SK-N-MC (cell line): ENCODE results near the gene NXN.
"Not testable (repeated sequence)": the region's sequence is repeated elsewhere in the genome, so short reads cannot be mapped to it uniquely, and the experiment has no call there.

Experiments used
- DNase-seq: peaks from one replicate; pipeline ENCODE4 v3.0.0-alpha.2; 2011; ENCODE audit warnings: low read depth, low spot score
- H3K27ac ChIP-seq: fragments of 200-600 bp; sonication (generic); 2 replicates; pipeline ENCODE4 v1.5.1; 2016; ENCODE audit warnings: mixed run types
- H3K36me3 ChIP-seq: fragments of 200-600 bp; sonication (generic); 2 replicates; pipeline ENCODE4 v1.6.1; 2017; ENCODE audit warnings: antibody characterized with exemption, low read length, mixed read lengths; ENCODE audit not compliant: insufficient read depth
- H3K4me3 ChIP-seq: fragments of 200-600 bp; sonication (generic); 2 replicates; pipeline ENCODE4 v1.5.1; 2016
- H3K9ac ChIP-seq: fragments of 200-600 bp; sonication (generic); 2 replicates; pipeline ENCODE4 v1.8.0; 2017; ENCODE audit warnings: mixed run types, mixed read lengths; ENCODE audit not compliant: insufficient read length
- H3K9me3 ChIP-seq: fragments of 200-600 bp; sonication (generic); 2 replicates; pipeline ENCODE4 v1.6.1; 2017; ENCODE audit warnings: low read depth, mild to moderate bottlenecking, antibody characterized with exemption, low read length, moderate library complexity, mixed read lengths
- EZH2 ChIP-seq: fragments of 200-600 bp; sonication (generic); IDR thresholded peaks from one replicate; pipeline ENCODE4 v1.6.1; 2017; ENCODE audit warnings: antibody characterized with exemption
- FOXP2 ChIP-seq: optimal IDR thresholded peaks from 2 replicates; pipeline ENCODE3; 2011; ENCODE audit warnings: mild to moderate bottlenecking, moderate library complexity; ENCODE audit not compliant: insufficient read depth; ENCODE audit errors: extremely low read length, control extremely low read depth
- POLR2AphosphoS5 ChIP-seq: IDR thresholded peaks from 2 replicates; pipeline ENCODE4 v1.6.1; 2012; ENCODE audit warnings: mild to moderate bottlenecking, low read depth, low read length, borderline replicate concordance

The NXN gene

GRCh38 chr17:830381-830780, 149.2 kb downstream of the NXN start:
- H3K9ac ChIP-seq, result no peak overlapping the region
- H3K9me3 ChIP-seq, result no peaks in the 10 kb centered on the region
- no peaks in the 10 kb centered on the region for H3K36me3 ChIP-seq
- no peak for TF ChIP-seq POLR2AphosphoS5
- no peak for TF ChIP-seq FOXP2
- TF ChIP-seq EZH2, result no peak
- no peak for DNase-seq
- no peak overlapping the region for H3K27ac ChIP-seq
- H3K4me3 ChIP-seq, result no peak overlapping the region

GRCh38 chr17:829614-830013, 150.0 kb downstream of the NXN start:
- H3K9ac ChIP-seq, DNase-seq, H3K4me3 ChIP-seq, H3K27ac ChIP-seq, H3K9me3 ChIP-seq, H3K36me3 ChIP-seq: not testable (repeated sequence)

GRCh38 chr17:828761-829160, 150.8 kb downstream of the NXN start:
- no peak overlapping the region for H3K27ac ChIP-seq
- H3K9me3 ChIP-seq, result no peaks in the 10 kb centered on the region
- no peak for DNase-seq
- no peaks in the 10 kb centered on the region for H3K36me3 ChIP-seq
- H3K4me3 ChIP-seq, result no peak overlapping the region
- TF ChIP-seq POLR2AphosphoS5 (no peak), FOXP2 (no peak), EZH2 (no peak)
- H3K9ac ChIP-seq, result no peak overlapping the region

GRCh38 chr17:826778-827177, 152.8 kb downstream of the NXN start:
- TF ChIP-seq POLR2AphosphoS5 (no peak), EZH2 (no peak), FOXP2 (no peak)
- H3K9ac ChIP-seq, result no peak overlapping the region
- no peak for DNase-seq
- no peaks in the 10 kb centered on the region for H3K9me3 ChIP-seq
- H3K4me3 ChIP-seq, result no peak overlapping the region
- no peak overlapping the region for H3K27ac ChIP-seq
- H3K36me3 ChIP-seq, result no peaks in the 10 kb centered on the region

- Histone ChIP-seq H3K4me3 (no peak overlapping the region), H3K9ac (no peak overlapping the region), H3K27ac (no peak overlapping the region), H3K36me3 (no peaks in the 10 kb centered on the region), H3K9me3 (no peaks in the 10 kb centered on the region)
- DNase-seq, result no peak
- no peak for TF ChIP-seq EZH2
- no peak for TF ChIP-seq POLR2AphosphoS5
- no peak for TF ChIP-seq FOXP2
Observed at GRCh38 chr17:825216-825615, 154.4 kb downstream of the NXN start.

GRCh38 chr17:824378-824777, 155.2 kb downstream of the NXN start:
- no peak for DNase-seq
- H3K27ac ChIP-seq, result no peak overlapping the region
- TF ChIP-seq EZH2, result no peak
- TF ChIP-seq FOXP2, result no peak
- TF ChIP-seq POLR2AphosphoS5, result no peak
- H3K9ac ChIP-seq, result no peak overlapping the region
- no peak overlapping the region for H3K4me3 ChIP-seq
- no peaks in the 10 kb centered on the region; the same call in 1 of the 2 replicates for H3K36me3 ChIP-seq
- H3K9me3 ChIP-seq, result no peaks in the 10 kb centered on the region

- H3K9me3 ChIP-seq, result no peaks in the 10 kb centered on the region
- H3K9ac ChIP-seq, result no peak overlapping the region
- H3K4me3 ChIP-seq, result no peak overlapping the region
- H3K27ac ChIP-seq, result no peak overlapping the region
- no peak for DNase-seq
- no peak for TF ChIP-seq POLR2AphosphoS5
- no peak for TF ChIP-seq EZH2
- TF ChIP-seq FOXP2, result no peak
- no peaks in the 10 kb centered on the region; the same call in 1 of the 2 replicates for H3K36me3 ChIP-seq
Observed at GRCh38 chr17:823501-823902, 156.1 kb downstream of the NXN start.

GRCh38 chr17:819251-819650, 160.3 kb downstream of the NXN start:
- no peaks in the 10 kb centered on the region; the same call in 1 of the 2 replicates for H3K36me3 ChIP-seq
- DNase-seq, result no peak
- no peak overlapping the region for H3K9ac ChIP-seq
- no peak overlapping the region for H3K27ac ChIP-seq
- H3K4me3 ChIP-seq, result no peak overlapping the region
- no peaks in the 10 kb centered on the region for H3K9me3 ChIP-seq
- TF ChIP-seq EZH2 (no peak), POLR2AphosphoS5 (no peak), FOXP2 (no peak)

- TF ChIP-seq FOXP2 (no peak), POLR2AphosphoS5 (no peak), EZH2 (no peak)
- Histone ChIP-seq H3K4me3 (no peak overlapping the region), H3K36me3 (no peaks in the 10 kb centered on the region; the same call in 1 of the 2 replicates), H3K9ac (no peak overlapping the region), H3K9me3 (no peaks in the 10 kb centered on the region), H3K27ac (no peak overlapping the region)
- DNase-seq, result no peak
Observed at GRCh38 chr17:814371-814770, 165.2 kb downstream of the NXN start.

- H3K36me3 ChIP-seq, result no peaks in the 10 kb centered on the region; the same call in 1 of the 2 replicates
- DNase-seq, result no peak
- H3K27ac ChIP-seq, result no peak overlapping the region
- H3K4me3 ChIP-seq, result no peak overlapping the region
- no peaks in the 10 kb centered on the region for H3K9me3 ChIP-seq
- no peak overlapping the region for H3K9ac ChIP-seq
- TF ChIP-seq POLR2AphosphoS5 (no peak), EZH2 (no peak), FOXP2 (no peak)
Observed at GRCh38 chr17:812638-813204, 166.9 kb downstream of the NXN start.
